GM12891 (cell line): Measurements from ENCODE around the gene EIF5A2.

Experiments
- PAX5 ChIP-seq: IDR thresholded peaks from 2 replicates; pipeline ENCODE4 v1.6.1; 2011; ENCODE audit warnings: low read length, moderate library complexity, mild to moderate bottlenecking; ENCODE audit not compliant: insufficient read depth, severe bottlenecking
- POLR2A ChIP-seq: IDR thresholded peaks from 2 replicates; pipeline ENCODE4 v1.6.1; 2011; ENCODE audit warnings: low read depth, low read length, control low read depth
- POLR2AphosphoS5 ChIP-seq: IDR thresholded peaks from 2 replicates; pipeline ENCODE4 v1.6.1; 2011; ENCODE audit warnings: low read depth, low read length, control low read depth
- SPI1 ChIP-seq: IDR thresholded peaks from 2 replicates; pipeline ENCODE4 v1.6.1; 2011; ENCODE audit warnings: low read depth, low read length, control low read depth
- TAF1 ChIP-seq: IDR thresholded peaks from 2 replicates; pipeline ENCODE4 v1.6.1; 2011; ENCODE audit warnings: low read depth, low read length, control low read depth

GRCh38 chr3:170905862-170906261, 2.6 kb downstream of the EIF5A2 start:
- TF ChIP-seq POLR2A (no peak), POLR2AphosphoS5 (no peak), SPI1 (no peak), PAX5 (no peak), TAF1 (no peak)
